ENCODE measurements around the gene SLC26A11. TPM values are rescaled to one million over a fixed set of nuclear protein-coding genes. Genes with fewer than 3 reads are reported as not detected.
A peak's percentile ranks its signal among the peaks of the same experiment; 100 is the strongest.

Gene SLC26A11
- polyA plus RNA-seq, 1 donor (not counting 4 experiments of a cell fraction or from before 2014, with no cell fraction given): 2.2 TPM

DNA sequence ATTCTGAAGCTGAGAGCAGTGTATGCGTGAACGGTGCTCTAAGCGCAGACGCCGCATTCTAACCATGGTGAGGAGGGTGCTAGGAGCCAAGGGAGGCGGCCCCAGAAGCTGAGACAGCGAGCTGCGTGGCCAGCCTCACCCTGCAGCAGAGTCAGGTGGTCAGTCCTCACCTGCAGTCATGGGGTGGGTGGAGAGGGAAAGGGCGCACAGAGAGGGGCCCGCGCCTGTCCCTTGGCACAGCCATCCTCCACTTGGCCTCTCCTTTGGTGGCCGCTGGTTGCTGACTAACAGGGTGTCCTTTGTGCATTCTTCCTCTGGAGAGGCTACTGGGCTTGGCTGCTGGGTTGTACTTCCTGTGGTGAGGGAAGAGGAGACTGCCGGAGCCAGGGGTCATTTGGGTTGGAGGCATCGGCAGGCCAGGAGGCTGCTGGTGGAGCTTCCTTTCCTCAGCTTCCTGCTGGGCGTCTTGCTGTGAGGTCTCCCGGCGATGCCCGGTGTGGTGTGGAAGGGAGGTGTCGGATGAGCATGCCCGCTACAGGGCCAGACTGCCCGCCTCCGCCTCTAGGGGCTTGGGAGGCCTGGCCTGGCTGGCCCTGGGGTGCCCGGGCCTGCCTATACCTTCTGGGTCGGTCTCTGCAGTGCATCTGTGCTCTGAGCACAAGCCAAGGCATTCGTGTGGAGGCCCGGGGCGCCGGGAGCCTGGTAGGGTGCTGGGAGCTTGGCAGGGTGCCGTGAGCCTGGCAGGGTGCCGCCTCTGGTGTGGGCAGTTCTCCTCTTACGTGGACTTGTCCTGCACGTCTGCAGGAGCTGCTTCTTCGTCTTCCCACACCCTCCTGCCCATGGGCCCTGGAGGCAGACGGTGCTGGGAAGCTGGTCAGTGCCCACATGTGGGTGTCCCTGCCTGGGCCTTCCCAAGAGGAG is 57.8 kb downstream of the SLC26A11 start:
- Histone ChIP-seq H3K9me1 (ENCODE audit: control insufficient read depth, extremely low read depth, insufficient read depth, low read length) (no peaks in the 10 kb centered on the region), H3K27ac (ENCODE audit: control insufficient read depth, insufficient read depth, low read length) (no peak overlapping the region), H4K20me1 (ENCODE audit: control insufficient read depth, extremely low read depth, insufficient read depth, low read length) (no peaks in the 10 kb centered on the region), H3K79me2 (ENCODE audit: control insufficient read depth, insufficient read depth, low read length) (no peaks in the 10 kb centered on the region), H3K36me3 (ENCODE audit: control insufficient read depth in 2 of 2, extremely low read depth in 1 of 2, insufficient read depth in 2 of 2, low read length in 2 of 2) (peaks cover 5 to 7% of the 10 kb centered on the region in 2 experiments), H3K9me3 (ENCODE audit: control insufficient read depth, low read depth, low read length) (no peaks in the 10 kb centered on the region), H3K4me1 (ENCODE audit: control insufficient read depth, extremely low read depth, insufficient read depth, low read length) (peaks cover 16% of the 10 kb centered on the region), H3K27me3 (ENCODE audit: control insufficient read depth, extremely low read depth, insufficient read depth, low read length) (no peaks in the 10 kb centered on the region), H3K4me2 (ENCODE audit: control insufficient read depth, extremely low read depth, insufficient read depth, low read depth, low read length) (peak overlapping the region; percentile 4), H3K4me3 (ENCODE audit: control insufficient read depth in 2 of 3, extremely low read depth in 1 of 3, insufficient read depth in 2 of 3, low read depth in 1 of 3, low read length in 3 of 3) (no peak overlapping the region), H2AFZ (ENCODE audit: control insufficient read depth, low read length) (no peak overlapping the region), H3K9ac (ENCODE audit: control insufficient read depth, extremely low read depth, insufficient read depth, low read length) (no peak overlapping the region)
- dilution Hi-C loops (cut with MboI; ENCODE audit: extremely low pct_ligation_motif_present, low sequenced_read_pairs): no loop called here
- TF ChIP-seq, protein P1, sequence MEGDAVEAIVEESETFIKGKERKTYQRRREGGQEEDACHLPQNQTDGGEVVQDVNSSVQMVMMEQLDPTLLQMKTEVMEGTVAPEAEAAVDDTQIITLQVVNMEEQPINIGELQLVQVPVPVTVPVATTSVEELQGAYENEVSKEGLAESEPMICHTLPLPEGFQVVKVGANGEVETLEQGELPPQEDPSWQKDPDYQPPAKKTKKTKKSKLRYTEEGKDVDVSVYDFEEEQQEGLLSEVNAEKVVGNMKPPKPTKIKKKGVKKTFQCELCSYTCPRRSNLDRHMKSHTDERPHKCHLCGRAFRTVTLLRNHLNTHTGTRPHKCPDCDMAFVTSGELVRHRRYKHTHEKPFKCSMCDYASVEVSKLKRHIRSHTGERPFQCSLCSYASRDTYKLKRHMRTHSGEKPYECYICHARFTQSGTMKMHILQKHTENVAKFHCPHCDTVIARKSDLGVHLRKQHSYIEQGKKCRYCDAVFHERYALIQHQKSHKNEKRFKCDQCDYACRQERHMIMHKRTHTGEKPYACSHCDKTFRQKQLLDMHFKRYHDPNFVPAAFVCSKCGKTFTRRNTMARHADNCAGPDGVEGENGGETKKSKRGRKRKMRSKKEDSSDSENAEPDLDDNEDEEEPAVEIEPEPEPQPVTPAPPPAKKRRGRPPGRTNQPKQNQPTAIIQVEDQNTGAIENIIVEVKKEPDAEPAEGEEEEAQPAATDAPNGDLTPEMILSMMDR (optimal IDR thresholded peaks at IDR 0.05 in 1 of 3, IDR thresholded peaks at IDR 0.05 in 1 of 3, conservative IDR thresholded peaks at IDR 0.05 in 1 of 3; ENCODE audit: extremely low read depth in 1 of 3, insufficient read depth in 2 of 3, low read length in 3 of 3): no peak
- FAIRE-seq (no peak), DNase-seq (ENCODE audit: low read depth, low spot score) (no peak)

DNA sequence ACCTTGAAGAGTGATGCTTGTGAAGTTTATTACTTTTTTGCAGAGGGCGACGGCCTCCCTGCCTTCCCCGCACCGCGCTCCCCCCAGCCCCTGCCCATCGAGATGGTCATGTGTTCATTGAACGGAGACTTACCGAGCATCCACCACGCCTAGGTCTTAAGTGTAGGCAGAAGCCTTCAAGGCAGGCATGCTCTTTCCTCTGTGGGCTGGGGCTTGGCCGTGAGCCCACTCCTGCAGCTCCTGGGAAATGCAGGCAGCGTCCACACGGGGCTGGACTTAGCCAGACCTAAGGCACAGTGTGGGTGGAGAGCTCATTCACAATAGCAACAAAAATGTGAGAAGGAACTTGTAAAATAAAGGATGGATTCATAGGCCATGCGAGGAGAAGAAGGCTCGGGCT is 59.7 kb downstream of the SLC26A11 start:
- Histone ChIP-seq H3K9me1 (ENCODE audit: control insufficient read depth, extremely low read depth, insufficient read depth, low read length) (no peaks in the 10 kb centered on the region), H3K4me2 (ENCODE audit: control insufficient read depth, extremely low read depth, insufficient read depth, low read depth, low read length) (no peak overlapping the region), H3K9me3 (ENCODE audit: control insufficient read depth, low read depth, low read length) (no peaks in the 10 kb centered on the region), H3K79me2 (ENCODE audit: control insufficient read depth, insufficient read depth, low read length) (no peaks in the 10 kb centered on the region), H3K4me1 (ENCODE audit: control insufficient read depth, extremely low read depth, insufficient read depth, low read length) (peaks cover 16% of the 10 kb centered on the region), H3K36me3 (ENCODE audit: control insufficient read depth in 2 of 2, extremely low read depth in 1 of 2, insufficient read depth in 2 of 2, low read length in 2 of 2) (peaks cover 7 to 8% of the 10 kb centered on the region in 2 experiments), H3K27ac (ENCODE audit: control insufficient read depth, insufficient read depth, low read length) (no peak overlapping the region), H3K27me3 (ENCODE audit: control insufficient read depth, extremely low read depth, insufficient read depth, low read length) (no peaks in the 10 kb centered on the region), H3K4me3 (ENCODE audit: control insufficient read depth in 2 of 3, extremely low read depth in 1 of 3, insufficient read depth in 2 of 3, low read depth in 1 of 3, low read length in 3 of 3) (no peak overlapping the region), H3K9ac (ENCODE audit: control insufficient read depth, extremely low read depth, insufficient read depth, low read length) (no peak overlapping the region), H4K20me1 (ENCODE audit: control insufficient read depth, extremely low read depth, insufficient read depth, low read length) (no peaks in the 10 kb centered on the region), H2AFZ (ENCODE audit: control insufficient read depth, low read length) (no peak overlapping the region)
- dilution Hi-C loops (cut with MboI; ENCODE audit: extremely low pct_ligation_motif_present, low sequenced_read_pairs): no loop called here
- no peak for DNase-seq (ENCODE audit: low read depth, low spot score)
- FAIRE-seq: no peak
- TF ChIP-seq EZH2 (IDR thresholded peaks at IDR 0.05; ENCODE audit: low read length): no peak
- TF ChIP-seq, protein P1 (optimal IDR thresholded peaks at IDR 0.05 in 1 of 3, IDR thresholded peaks at IDR 0.05 in 1 of 3, conservative IDR thresholded peaks at IDR 0.05 in 1 of 3; ENCODE audit: extremely low read depth in 1 of 3, insufficient read depth in 2 of 3, low read length in 3 of 3): no peak
